Liver (tissue), 9 donors: Measurements from ENCODE around the gene PGA5. TPM values are rescaled to one million over a fixed set of nuclear protein-coding genes. Genes with fewer than 3 reads are reported as not detected.
A peak's percentile ranks its signal among the peaks of the same experiment; 100 is the strongest.
"Not testable (repeated sequence)": the region's sequence is repeated elsewhere in the genome, so short reads cannot be mapped to it uniquely, and the experiment has no call there.

Experiments used
- DNase-seq: peaks from one replicate; pipeline ENCODE4 v3.0.0-alpha.2; 2017; ENCODE audit warnings: low spot score
- H3K27ac ChIP-seq, 2 donors: one replicate each; pipeline ENCODE4 v1.7.0; 2013; ENCODE audit warnings: inconsistent platforms in 2 of 2, low read length in 2 of 2, control low read depth in 1 of 2, low read depth in 1 of 2, mild to moderate bottlenecking in 1 of 2
- H3K27me3 ChIP-seq, 4 donors: one replicate each; pipeline versions ENCODE4 v1.6.1 to v1.7.0; 2013; ENCODE audit warnings: low read length in 3 of 4, inconsistent platforms in 1 of 4, mild to moderate bottlenecking in 1 of 4, moderate library complexity in 1 of 4; ENCODE audit not compliant: control insufficient read depth in 4 of 4, insufficient read depth in 4 of 4
- H3K36me3 ChIP-seq, 4 donors: one replicate each; pipeline versions ENCODE4 v1.6.1 to v1.7.0; 2013; ENCODE audit warnings: low read length in 3 of 4, mild to moderate bottlenecking in 3 of 4, low read depth in 1 of 4, moderate library complexity in 1 of 4; ENCODE audit not compliant: control insufficient read depth in 4 of 4, insufficient read depth in 3 of 4
- H3K4me1 ChIP-seq, 4 donors: one replicate each; pipeline versions ENCODE4 v1.6.1 to v1.7.0; 2013; ENCODE audit warnings: low read length in 3 of 4, mild to moderate bottlenecking in 3 of 4, moderate library complexity in 1 of 4; ENCODE audit not compliant: control insufficient read depth in 4 of 4, insufficient read depth in 4 of 4
- H3K4me3 ChIP-seq, 3 donors: one replicate each; pipeline versions ENCODE4 v1.6.1 to v1.7.0; 2013; ENCODE audit warnings: low read length in 3 of 3, control low read depth in 1 of 3, low read depth in 1 of 3, mild to moderate bottlenecking in 1 of 3
- H3K9ac ChIP-seq, 2 donors: one replicate each; pipeline ENCODE4 v1.7.0; 2013; ENCODE audit warnings: low read length in 2 of 2, mild to moderate bottlenecking in 2 of 2, moderate library complexity in 2 of 2, control low read depth in 1 of 2, low read depth in 1 of 2
- H3K9me3 ChIP-seq, 4 donors: one replicate each; pipeline versions ENCODE4 v1.6.1 to v1.7.0; 2013; ENCODE audit warnings: low read length in 3 of 4; ENCODE audit not compliant: control insufficient read depth in 4 of 4
- EGR1 ChIP-seq, 2 donors: IDR thresholded peaks; 2 replicates each; pipeline ENCODE4 v1.6.1; 2016 to 2018; ENCODE audit warnings: antibody characterized with exemption in 2 of 2, low read depth in 2 of 2
- FOXA1 ChIP-seq: IDR thresholded peaks from 2 replicates; pipeline ENCODE4 v1.6.1; 2016; ENCODE audit warnings: antibody characterized with exemption
- FOXA2 ChIP-seq: IDR thresholded peaks from 2 replicates; pipeline ENCODE4 v1.6.1; 2016; ENCODE audit warnings: antibody characterized with exemption
- GABPA ChIP-seq, 2 donors: IDR thresholded peaks in 1 of 2; conservative IDR thresholded peaks in 1 of 2; 2 replicates each; pipeline ENCODE4 v1.6.1; 2016; ENCODE audit warnings: antibody characterized with exemption in 2 of 2, mild to moderate bottlenecking in 1 of 2, moderate library complexity in 1 of 2
- HNF4A ChIP-seq, 2 donors: conservative IDR thresholded peaks; 2 replicates each; pipeline ENCODE4 v1.6.1; 2016; ENCODE audit warnings: antibody characterized with exemption in 2 of 2, mild to moderate bottlenecking in 2 of 2
- JUND ChIP-seq, 2 donors: IDR thresholded peaks; 2 replicates each; pipeline ENCODE4 v1.6.1; 2016; ENCODE audit warnings: antibody characterized with exemption in 2 of 2
- NR2F2 ChIP-seq: IDR thresholded peaks from 2 replicates; pipeline ENCODE4 v1.6.1; 2016; ENCODE audit warnings: antibody characterized with exemption
- RAD21 ChIP-seq, 2 donors: IDR thresholded peaks; 2 replicates each; pipeline ENCODE4 v1.6.1; 2016; ENCODE audit warnings: antibody characterized with exemption in 2 of 2, mild to moderate bottlenecking in 2 of 2
- RXRA ChIP-seq, 2 donors: IDR thresholded peaks; 2 replicates each; pipeline ENCODE4 v1.6.1; 2017 to 2018; ENCODE audit warnings: antibody characterized with exemption in 2 of 2, mild to moderate bottlenecking in 1 of 2
- SP1 ChIP-seq: IDR thresholded peaks from 2 replicates; pipeline ENCODE4 v1.6.1; 2018; ENCODE audit warnings: antibody characterized with exemption, mild to moderate bottlenecking
- TAF1 ChIP-seq: conservative IDR thresholded peaks from 2 replicates; pipeline ENCODE4 v1.6.1; 2016; ENCODE audit warnings: antibody characterized with exemption, mild to moderate bottlenecking
- YY1 ChIP-seq: IDR thresholded peaks from 2 replicates; pipeline ENCODE4 v1.6.1; 2016; ENCODE audit warnings: antibody characterized with exemption, mild to moderate bottlenecking
- WGBS: extraction: QIAGEN DNeasy Blood & Tissue Kit; methylation state at CpG from one replicate; pipeline ENCODE4 v1.1.7; 2013; 5-methylcytosine and 5-hydroxymethylcytosine counted together
- polyA plus RNA-seq, 2 donors: library from polyadenylated mRNA; stranded (reverse) in 1 of 2; unstranded in 1 of 2; fragments of 200-250 nt in 1 of 2; fragments of >200 nt in 1 of 2; fragmentation: Nextera tagmentation in 1 of 2; extraction: Ambion mirVana in 1 of 2; gene quantifications; one replicate each; pipeline versions ENCODE4 v1.2.1 to v1.2.3, GENCODE V29; 2013 to 2015
- total RNA-seq, 2 donors: library from RNA; depleted of rRNA; stranded (reverse); fragments of >200 nt; gene quantifications; one replicate each; pipeline ENCODE4 v1.2.3, GENCODE V29; 2014
- TF ChIP-seq, protein P1 (sequence below): IDR thresholded peaks from 2 replicates; pipeline ENCODE4 v1.6.1; 2016; ENCODE audit warnings: antibody characterized with exemption
- TF ChIP-seq, protein P2 (sequence below): fragments of 150-350 bp; IDR thresholded peaks from 2 replicates; pipeline ENCODE4 v1.5.1; 2017; ENCODE audit warnings: improper control_type of control experiment, low read depth, low read length; ENCODE audit not compliant: missing input control
- TF ChIP-seq, protein P3 (sequence below): IDR thresholded peaks from 2 replicates; pipeline ENCODE4 v1.6.1; 2016; ENCODE audit warnings: antibody characterized with exemption
- TF ChIP-seq, protein P4 (sequence below): IDR thresholded peaks from 2 replicates; pipeline ENCODE4 v1.6.1; 2016; ENCODE audit warnings: antibody characterized with exemption
- TF ChIP-seq, protein P5 (sequence below): IDR thresholded peaks from 2 replicates; pipeline ENCODE4 v1.6.1; 2016; ENCODE audit warnings: antibody characterized with exemption, mild to moderate bottlenecking
- donor health status: healthy.
- donor health status: healthy.
- donor health status: healthy.
- donor health status: healthy.
- donor health status: healthy.

Gene PGA5
- total and polyA plus RNA-seq, 4 donors: 0.31 to 1.7 (median 0.40) TPM; not detected in 1

DNA sequence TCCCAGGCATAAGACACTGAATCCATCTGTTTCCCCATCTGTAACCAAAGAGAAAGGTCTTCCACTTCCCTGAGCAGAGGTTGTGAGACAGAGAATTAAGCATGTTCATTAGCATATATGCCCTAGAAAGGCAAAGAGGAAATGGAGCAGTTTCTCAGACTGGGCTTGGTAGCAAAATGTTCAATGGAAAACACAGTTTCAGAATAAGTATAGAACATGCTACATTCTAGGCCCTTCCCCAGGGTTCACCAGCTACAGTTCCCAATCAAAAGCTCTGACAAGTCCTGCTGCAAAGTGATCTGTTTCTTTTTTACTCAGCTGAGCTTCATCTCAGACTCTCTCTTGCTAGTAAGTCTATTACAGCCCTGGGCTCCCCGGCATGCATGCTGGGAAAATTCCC, 11.4 kb downstream of the PGA5 start:
- not testable (repeated sequence) for H3K9ac ChIP-seq, H3K27me3 ChIP-seq, H3K4me1 ChIP-seq, H3K9me3 ChIP-seq, DNase-seq, H3K36me3 ChIP-seq, H3K4me3 ChIP-seq, H3K27ac ChIP-seq
- WGBS: 73% methylated on average over 1 of the region's 1 CpG

DNA sequence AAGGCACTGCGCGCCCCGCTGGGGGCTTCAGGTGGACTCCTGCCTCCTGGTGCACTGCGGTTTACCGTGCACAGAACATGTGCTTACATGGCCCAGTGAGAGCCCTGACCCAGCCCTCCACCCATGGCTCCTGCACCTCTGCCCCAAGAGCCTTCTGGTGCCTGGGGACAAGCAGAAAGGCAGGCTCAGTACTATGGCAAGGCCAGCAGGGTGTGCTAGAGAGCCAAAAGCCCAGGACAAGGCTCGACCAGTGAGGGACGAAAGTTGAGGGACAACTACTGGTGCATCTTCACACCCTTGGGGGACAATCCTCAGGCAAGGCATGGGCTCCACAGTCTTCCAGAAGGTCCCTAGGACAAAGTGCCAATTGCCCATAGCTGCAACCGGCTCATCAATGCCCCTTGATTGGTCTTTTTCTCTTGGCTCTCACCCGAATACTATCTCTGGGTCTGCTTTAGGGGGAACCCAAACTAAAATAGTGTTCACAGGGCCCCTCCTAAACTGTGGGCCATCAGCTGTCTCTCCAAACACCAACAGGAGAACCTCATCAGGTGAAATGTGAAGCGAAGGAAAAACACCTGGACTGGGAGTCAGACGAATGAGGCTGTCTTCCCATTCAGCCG, 13.5 kb downstream of the PGA5 start:
- 55% methylated on average over 12 of the region's 12 CpGs for WGBS
- Histone ChIP-seq H3K4me1 (no peaks in the 10 kb centered on the region), H3K9me3 (no peaks in the 10 kb centered on the region), H3K27ac (no peak overlapping the region), H3K27me3 (no peaks in the 10 kb centered on the region), H3K36me3 (no peaks in the 10 kb centered on the region), H3K4me3 (no peak overlapping the region), H3K9ac (no peak overlapping the region)
- TF ChIP-seq FOXA1 (no peak), RXRA (IDR thresholded peaks at IDR 0.05) (peak in 1 of 2 donors; percentile 6), YY1 (no peak), HNF4A (conservative IDR thresholded peaks at IDR 0.05) (no peak), RAD21 (IDR thresholded peaks at IDR 0.05) (peak; percentile 92 to 94)
- TF ChIP-seq, protein P1, sequence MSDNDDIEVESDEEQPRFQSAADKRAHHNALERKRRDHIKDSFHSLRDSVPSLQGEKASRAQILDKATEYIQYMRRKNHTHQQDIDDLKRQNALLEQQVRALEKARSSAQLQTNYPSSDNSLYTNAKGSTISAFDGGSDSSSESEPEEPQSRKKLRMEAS: no peak
- TF ChIP-seq, protein P2, sequence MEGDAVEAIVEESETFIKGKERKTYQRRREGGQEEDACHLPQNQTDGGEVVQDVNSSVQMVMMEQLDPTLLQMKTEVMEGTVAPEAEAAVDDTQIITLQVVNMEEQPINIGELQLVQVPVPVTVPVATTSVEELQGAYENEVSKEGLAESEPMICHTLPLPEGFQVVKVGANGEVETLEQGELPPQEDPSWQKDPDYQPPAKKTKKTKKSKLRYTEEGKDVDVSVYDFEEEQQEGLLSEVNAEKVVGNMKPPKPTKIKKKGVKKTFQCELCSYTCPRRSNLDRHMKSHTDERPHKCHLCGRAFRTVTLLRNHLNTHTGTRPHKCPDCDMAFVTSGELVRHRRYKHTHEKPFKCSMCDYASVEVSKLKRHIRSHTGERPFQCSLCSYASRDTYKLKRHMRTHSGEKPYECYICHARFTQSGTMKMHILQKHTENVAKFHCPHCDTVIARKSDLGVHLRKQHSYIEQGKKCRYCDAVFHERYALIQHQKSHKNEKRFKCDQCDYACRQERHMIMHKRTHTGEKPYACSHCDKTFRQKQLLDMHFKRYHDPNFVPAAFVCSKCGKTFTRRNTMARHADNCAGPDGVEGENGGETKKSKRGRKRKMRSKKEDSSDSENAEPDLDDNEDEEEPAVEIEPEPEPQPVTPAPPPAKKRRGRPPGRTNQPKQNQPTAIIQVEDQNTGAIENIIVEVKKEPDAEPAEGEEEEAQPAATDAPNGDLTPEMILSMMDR: peak; percentile 88
- peak; percentile 85 for DNase-seq

DNA sequence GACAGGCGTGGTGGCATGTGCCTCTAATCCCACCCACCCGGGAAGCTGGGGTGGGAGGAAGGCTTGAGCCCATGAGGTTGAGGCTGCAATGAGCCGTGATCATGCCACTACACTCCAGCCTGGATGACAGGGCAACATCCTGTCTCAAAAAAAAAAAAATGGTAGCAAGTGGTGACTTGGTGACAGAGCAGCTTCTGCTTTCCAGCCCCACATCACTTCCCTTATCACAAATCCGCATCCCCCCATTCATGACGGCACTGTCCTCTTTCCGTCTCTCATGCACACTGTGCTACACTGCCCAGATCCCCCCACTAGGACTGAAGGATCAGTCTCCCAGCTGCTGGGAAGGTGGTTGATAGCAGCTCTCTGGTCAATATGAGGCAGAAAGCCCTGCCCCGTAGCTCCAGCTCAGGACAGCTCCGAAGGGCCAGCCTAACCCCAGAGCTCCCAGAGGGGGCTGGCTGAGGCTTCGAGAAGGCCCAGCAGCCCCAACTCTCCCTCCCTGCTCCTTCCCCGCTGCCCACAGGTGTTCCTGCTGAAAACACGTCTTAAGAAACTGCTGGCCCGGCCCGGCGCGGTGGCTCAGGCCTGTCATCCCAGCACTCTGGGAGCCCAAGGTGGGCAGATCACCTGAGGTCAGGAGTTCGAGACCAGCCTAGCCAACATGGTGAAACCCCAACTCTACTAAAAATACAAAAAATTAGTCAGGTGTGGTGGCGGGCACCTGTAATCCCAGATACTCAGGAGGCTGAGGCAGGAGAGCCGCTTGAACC, 15.9 kb downstream of the PGA5 start:
- no peak overlapping the region for H3K9ac ChIP-seq
- DNase-seq: no peak
- 92% methylated on average over 18 of the region's 18 CpGs for WGBS
- H3K36me3 ChIP-seq: no peaks in the 10 kb centered on the region
- no peak overlapping the region for H3K27ac ChIP-seq
- no peaks in the 10 kb centered on the region for H3K9me3 ChIP-seq
- no peaks in the 10 kb centered on the region for H3K4me1 ChIP-seq
- no peak overlapping the region for H3K4me3 ChIP-seq
- no peaks in the 10 kb centered on the region for H3K27me3 ChIP-seq
- TF ChIP-seq, protein P3, sequence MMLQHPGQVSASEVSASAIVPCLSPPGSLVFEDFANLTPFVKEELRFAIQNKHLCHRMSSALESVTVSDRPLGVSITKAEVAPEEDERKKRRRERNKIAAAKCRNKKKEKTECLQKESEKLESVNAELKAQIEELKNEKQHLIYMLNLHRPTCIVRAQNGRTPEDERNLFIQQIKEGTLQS: no peak
- TF ChIP-seq, protein P4, sequence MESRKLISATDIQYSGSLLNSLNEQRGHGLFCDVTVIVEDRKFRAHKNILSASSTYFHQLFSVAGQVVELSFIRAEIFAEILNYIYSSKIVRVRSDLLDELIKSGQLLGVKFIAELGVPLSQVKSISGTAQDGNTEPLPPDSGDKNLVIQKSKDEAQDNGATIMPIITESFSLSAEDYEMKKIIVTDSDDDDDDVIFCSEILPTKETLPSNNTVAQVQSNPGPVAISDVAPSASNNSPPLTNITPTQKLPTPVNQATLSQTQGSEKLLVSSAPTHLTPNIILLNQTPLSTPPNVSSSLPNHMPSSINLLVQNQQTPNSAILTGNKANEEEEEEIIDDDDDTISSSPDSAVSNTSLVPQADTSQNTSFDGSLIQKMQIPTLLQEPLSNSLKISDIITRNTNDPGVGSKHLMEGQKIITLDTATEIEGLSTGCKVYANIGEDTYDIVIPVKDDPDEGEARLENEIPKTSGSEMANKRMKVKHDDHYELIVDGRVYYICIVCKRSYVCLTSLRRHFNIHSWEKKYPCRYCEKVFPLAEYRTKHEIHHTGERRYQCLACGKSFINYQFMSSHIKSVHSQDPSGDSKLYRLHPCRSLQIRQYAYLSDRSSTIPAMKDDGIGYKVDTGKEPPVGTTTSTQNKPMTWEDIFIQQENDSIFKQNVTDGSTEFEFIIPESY: no peak
- TF ChIP-seq JUND (IDR thresholded peaks at IDR 0.05): no peak
- no peak for TF ChIP-seq EGR1 (IDR thresholded peaks at IDR 0.05; ENCODE audit: low read depth in 2 of 2)
- no peak for TF ChIP-seq NR2F2
- TF ChIP-seq FOXA2: no peak
- TF ChIP-seq TAF1: no peak
- TF ChIP-seq, protein P1: no peak
- TF ChIP-seq RXRA (IDR thresholded peaks at IDR 0.05): no peak
- no peak for TF ChIP-seq HNF4A (conservative IDR thresholded peaks at IDR 0.05)
- TF ChIP-seq, protein P5, sequence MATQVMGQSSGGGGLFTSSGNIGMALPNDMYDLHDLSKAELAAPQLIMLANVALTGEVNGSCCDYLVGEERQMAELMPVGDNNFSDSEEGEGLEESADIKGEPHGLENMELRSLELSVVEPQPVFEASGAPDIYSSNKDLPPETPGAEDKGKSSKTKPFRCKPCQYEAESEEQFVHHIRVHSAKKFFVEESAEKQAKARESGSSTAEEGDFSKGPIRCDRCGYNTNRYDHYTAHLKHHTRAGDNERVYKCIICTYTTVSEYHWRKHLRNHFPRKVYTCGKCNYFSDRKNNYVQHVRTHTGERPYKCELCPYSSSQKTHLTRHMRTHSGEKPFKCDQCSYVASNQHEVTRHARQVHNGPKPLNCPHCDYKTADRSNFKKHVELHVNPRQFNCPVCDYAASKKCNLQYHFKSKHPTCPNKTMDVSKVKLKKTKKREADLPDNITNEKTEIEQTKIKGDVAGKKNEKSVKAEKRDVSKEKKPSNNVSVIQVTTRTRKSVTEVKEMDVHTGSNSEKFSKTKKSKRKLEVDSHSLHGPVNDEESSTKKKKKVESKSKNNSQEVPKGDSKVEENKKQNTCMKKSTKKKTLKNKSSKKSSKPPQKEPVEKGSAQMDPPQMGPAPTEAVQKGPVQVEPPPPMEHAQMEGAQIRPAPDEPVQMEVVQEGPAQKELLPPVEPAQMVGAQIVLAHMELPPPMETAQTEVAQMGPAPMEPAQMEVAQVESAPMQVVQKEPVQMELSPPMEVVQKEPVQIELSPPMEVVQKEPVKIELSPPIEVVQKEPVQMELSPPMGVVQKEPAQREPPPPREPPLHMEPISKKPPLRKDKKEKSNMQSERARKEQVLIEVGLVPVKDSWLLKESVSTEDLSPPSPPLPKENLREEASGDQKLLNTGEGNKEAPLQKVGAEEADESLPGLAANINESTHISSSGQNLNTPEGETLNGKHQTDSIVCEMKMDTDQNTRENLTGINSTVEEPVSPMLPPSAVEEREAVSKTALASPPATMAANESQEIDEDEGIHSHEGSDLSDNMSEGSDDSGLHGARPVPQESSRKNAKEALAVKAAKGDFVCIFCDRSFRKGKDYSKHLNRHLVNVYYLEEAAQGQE: no peak
- no peak for TF ChIP-seq SP1
- no peak for TF ChIP-seq GABPA (IDR thresholded peaks at IDR 0.05 in 1 of 2, conservative IDR thresholded peaks at IDR 0.05 in 1 of 2)
- TF ChIP-seq YY1: no peak
